Esophagus muscularis mucosa (tissue), 3 donors: ENCODE measurements around the gene CCNF.
A peak's percentile ranks its signal among the peaks of the same experiment; 100 is the strongest.

Source experiments
- POLR2A ChIP-seq: fragments of 450-650 bp; IDR thresholded peaks from one replicate; pipeline ENCODE4 v1.6.1; 2017; ENCODE audit warnings: antibody characterized with exemption, moderate library complexity, mild to moderate bottlenecking, low read depth
- TF ChIP-seq, protein P1 (sequence below), 3 experiments: fragments of 200-600 bp in 2 of 3; fragments of 450-650 bp in 1 of 3; sonication (generic) in 2 of 3; IDR thresholded peaks; one replicate each; pipeline ENCODE4 v1.5.1; 2017 to 2019; ENCODE audit warnings: antibody characterized with exemption in 3 of 3, mild to moderate bottlenecking in 2 of 3, moderate library complexity in 1 of 3

GRCh38 chr16:2429034-2429770 lies at the start of gene CCNF:
- peak; percentile 47 for TF ChIP-seq POLR2A
- TF ChIP-seq, protein P1, sequence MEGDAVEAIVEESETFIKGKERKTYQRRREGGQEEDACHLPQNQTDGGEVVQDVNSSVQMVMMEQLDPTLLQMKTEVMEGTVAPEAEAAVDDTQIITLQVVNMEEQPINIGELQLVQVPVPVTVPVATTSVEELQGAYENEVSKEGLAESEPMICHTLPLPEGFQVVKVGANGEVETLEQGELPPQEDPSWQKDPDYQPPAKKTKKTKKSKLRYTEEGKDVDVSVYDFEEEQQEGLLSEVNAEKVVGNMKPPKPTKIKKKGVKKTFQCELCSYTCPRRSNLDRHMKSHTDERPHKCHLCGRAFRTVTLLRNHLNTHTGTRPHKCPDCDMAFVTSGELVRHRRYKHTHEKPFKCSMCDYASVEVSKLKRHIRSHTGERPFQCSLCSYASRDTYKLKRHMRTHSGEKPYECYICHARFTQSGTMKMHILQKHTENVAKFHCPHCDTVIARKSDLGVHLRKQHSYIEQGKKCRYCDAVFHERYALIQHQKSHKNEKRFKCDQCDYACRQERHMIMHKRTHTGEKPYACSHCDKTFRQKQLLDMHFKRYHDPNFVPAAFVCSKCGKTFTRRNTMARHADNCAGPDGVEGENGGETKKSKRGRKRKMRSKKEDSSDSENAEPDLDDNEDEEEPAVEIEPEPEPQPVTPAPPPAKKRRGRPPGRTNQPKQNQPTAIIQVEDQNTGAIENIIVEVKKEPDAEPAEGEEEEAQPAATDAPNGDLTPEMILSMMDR (IDR thresholded peaks at IDR 0.05), result peak in 1 of 3 experiments; percentile 50
